ENCODE data around the gene MICAL1.

DNA sequence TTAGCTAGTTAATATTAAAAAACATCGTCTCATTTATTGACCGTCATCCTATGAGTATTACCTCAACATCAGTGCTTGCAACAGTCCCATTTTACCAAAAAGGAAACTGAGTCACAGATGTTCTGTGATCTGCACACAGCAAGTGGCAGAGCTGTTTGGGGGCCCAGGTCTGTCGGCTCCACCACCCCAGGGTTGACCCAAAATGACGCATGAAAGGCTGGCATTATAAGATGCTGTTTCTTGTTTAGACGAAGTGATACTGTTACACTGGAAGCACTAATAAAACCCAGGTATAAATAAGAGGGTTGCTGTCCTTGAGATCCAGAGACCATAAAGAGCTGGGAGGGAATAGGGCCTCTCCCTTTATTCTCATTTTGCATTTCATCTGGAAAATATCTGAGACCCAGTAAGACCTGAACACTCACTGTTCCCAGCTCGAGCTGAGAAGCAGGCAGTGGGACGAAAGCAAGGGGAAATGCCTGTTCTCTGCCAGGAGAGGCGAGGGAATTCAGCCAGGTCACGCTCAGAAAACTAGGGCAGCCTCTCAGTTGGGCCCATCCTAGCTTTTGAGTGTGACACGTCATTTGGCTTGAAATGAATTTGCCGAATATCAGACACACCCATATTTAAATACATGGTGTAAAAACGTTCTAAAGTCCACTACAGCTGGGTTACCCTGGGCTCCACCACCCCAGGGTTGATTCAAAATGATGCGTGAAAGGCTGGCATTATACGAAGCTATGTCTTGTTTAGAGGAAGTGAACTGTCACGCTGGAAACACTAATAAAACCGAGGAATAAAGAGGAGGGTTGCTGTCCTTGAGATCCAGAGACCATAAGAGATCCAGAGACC is 1.4 kb upstream of the MICAL1 start:
- TF ChIP-seq, protein P1, sequence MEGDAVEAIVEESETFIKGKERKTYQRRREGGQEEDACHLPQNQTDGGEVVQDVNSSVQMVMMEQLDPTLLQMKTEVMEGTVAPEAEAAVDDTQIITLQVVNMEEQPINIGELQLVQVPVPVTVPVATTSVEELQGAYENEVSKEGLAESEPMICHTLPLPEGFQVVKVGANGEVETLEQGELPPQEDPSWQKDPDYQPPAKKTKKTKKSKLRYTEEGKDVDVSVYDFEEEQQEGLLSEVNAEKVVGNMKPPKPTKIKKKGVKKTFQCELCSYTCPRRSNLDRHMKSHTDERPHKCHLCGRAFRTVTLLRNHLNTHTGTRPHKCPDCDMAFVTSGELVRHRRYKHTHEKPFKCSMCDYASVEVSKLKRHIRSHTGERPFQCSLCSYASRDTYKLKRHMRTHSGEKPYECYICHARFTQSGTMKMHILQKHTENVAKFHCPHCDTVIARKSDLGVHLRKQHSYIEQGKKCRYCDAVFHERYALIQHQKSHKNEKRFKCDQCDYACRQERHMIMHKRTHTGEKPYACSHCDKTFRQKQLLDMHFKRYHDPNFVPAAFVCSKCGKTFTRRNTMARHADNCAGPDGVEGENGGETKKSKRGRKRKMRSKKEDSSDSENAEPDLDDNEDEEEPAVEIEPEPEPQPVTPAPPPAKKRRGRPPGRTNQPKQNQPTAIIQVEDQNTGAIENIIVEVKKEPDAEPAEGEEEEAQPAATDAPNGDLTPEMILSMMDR (IDR thresholded peaks at IDR 0.05): no peak
- TF ChIP-seq POLR2A (IDR thresholded peaks at IDR 0.05): no peak

Data from stomach (tissue), 4 donors.